GM12878 (cell line): ENCODE measurements around the gene GMPR2. TPM values are rescaled to one million over a fixed set of nuclear protein-coding genes. Genes with fewer than 3 reads are reported as not detected.

Experiments
- ATAC-seq: fragments of 200-7000 bp; cut with Tn5 transposase; 3 replicates; pipeline ENCODE4 v1.9.1; 2020; ENCODE audit warnings: mild to moderate bottlenecking, moderate library complexity
- BruUV-seq: library from RNA; stranded (reverse); fragments of 400-500 nt; replicated peaks from 2 replicates; lab custom pipeline; 2021; lab: Mats Ljungman, UMichigan
- CTCF ChIA-PET: fragments of 300-600 bp; sonication (Branson Sonifier 250); formaldehyde crosslinking; extraction: SDS; loops from one replicate; lab custom pipeline; 2021; ENCODE audit warnings: inconsistent platforms; lab: Yijun Ruan, JAX
- POLR2A ChIA-PET: fragments of 350-600 bp; formaldehyde crosslinking; extraction: SDS; loops from one replicate; lab custom pipeline; 2021; ENCODE audit warnings: inconsistent platforms; lab: Charles Lee
- RAD21 ChIA-PET: fragments of 300-600 bp; sonication (Branson Sonifier 250); formaldehyde crosslinking; loops from one replicate; lab custom pipeline; 2023; ENCODE audit warnings: antibody characterized with exemption; ENCODE audit not compliant: unreplicated experiment; lab: Charles Lee
- SMC1A ChIA-PET: fragments of 300-600 bp; sonication (Branson Sonifier 250); formaldehyde crosslinking; loops from one replicate; lab custom pipeline; 2023; ENCODE audit not compliant: unreplicated experiment, uncharacterized antibody; lab: Charles Lee
- DNase-seq: peaks from one replicate; pipeline ENCODE4 v3.0.0-alpha.2; 2011; ENCODE audit warnings: low read depth, low spot score
- FAIRE-seq: peaks from 3 replicates; lab custom pipeline; 2011; peaks lifted over from hg19 to GRCh38; lab: Jason Lieb, UNC
- H2AFZ ChIP-seq: 2 replicates; pipeline ENCODE4 v1.6.0; 2011; ENCODE audit warnings: low read depth, low read length, control low read depth; ENCODE audit not compliant: control insufficient read depth
- H3K27ac ChIP-seq: 2 replicates; pipeline ENCODE4 v1.5.1; 2011; ENCODE audit warnings: control low read depth; ENCODE audit not compliant: control insufficient read depth, insufficient read depth
- H3K27me3 ChIP-seq, 2 experiments: replicated peaks in 1 of 2; 2 replicates each; pipeline versions ENCODE4 v1.6.0 to v1.6.1; 2011; ENCODE audit warnings: low read length in 1 of 2; ENCODE audit not compliant: control insufficient read depth in 2 of 2, insufficient read depth in 2 of 2
- H3K36me3 ChIP-seq, 2 experiments: 2 replicates each; pipeline ENCODE4 v1.5.1; 2011; ENCODE audit warnings: low read length in 1 of 2; ENCODE audit not compliant: control insufficient read depth in 2 of 2, insufficient read depth in 2 of 2
- H3K4me1 ChIP-seq: 2 replicates; pipeline ENCODE4 v1.6.1; 2011; ENCODE audit warnings: mild to moderate bottlenecking, low read length, moderate library complexity, mixed read lengths; ENCODE audit not compliant: control insufficient read depth, insufficient read depth
- H3K4me2 ChIP-seq: 2 replicates; pipeline ENCODE4 v1.6.0; 2011; ENCODE audit warnings: control low read depth; ENCODE audit not compliant: control insufficient read depth, insufficient read depth
- H3K4me3 ChIP-seq: fragments of 200-600 bp; sonication (generic); 2 replicates; pipeline ENCODE4 v1.5.1; 2016
- H3K79me2 ChIP-seq: 2 replicates; pipeline ENCODE4 v1.6.0; 2011; ENCODE audit warnings: low read length; ENCODE audit not compliant: control insufficient read depth, insufficient read depth
- H3K9ac ChIP-seq: 2 replicates; pipeline ENCODE4 v1.8.0; 2011; ENCODE audit warnings: low read length, control low read depth, mixed read lengths; ENCODE audit not compliant: control insufficient read depth, insufficient read depth
- H3K9me3 ChIP-seq: replicated peaks from 3 replicates; pipeline ENCODE4 v1.5.1; 2011; ENCODE audit warnings: mild to moderate bottlenecking, low read length; ENCODE audit not compliant: control insufficient read depth, insufficient read depth
- H4K20me1 ChIP-seq: 2 replicates; pipeline ENCODE4 v1.6.0; 2011; ENCODE audit not compliant: control insufficient read depth, insufficient read depth
- HDAC6 ChIP-seq: fragments of 200-600 bp; sonication (generic); IDR thresholded peaks from one replicate; pipeline ENCODE4 v1.8.0; 2017; ENCODE audit warnings: antibody characterized with exemption; ENCODE audit not compliant: unreplicated experiment
- NR2C1 ChIP-seq: fragments of 450-650 bp; IDR thresholded peaks from 2 replicates; pipeline ENCODE4 v1.6.1; 2017; ENCODE audit warnings: antibody characterized with exemption, mild to moderate bottlenecking, moderate library complexity
- PAX5 ChIP-seq: IDR thresholded peaks from 2 replicates; pipeline ENCODE4 v1.6.1; 2011; ENCODE audit warnings: low read depth, low read length, borderline replicate concordance
- POU2F2 ChIP-seq: IDR thresholded peaks from 3 replicates; pipeline ENCODE4 v1.6.1; 2011; ENCODE audit warnings: low read depth, mild to moderate bottlenecking, low read length, borderline replicate concordance
- RAD51 ChIP-seq: fragments of 450-650 bp; IDR thresholded peaks from 2 replicates; pipeline ENCODE4 v1.6.1; 2016; ENCODE audit warnings: moderate library complexity, mild to moderate bottlenecking, inconsistent platforms
- TCF12 ChIP-seq: IDR thresholded peaks from 2 replicates; pipeline ENCODE4 v1.6.1; 2011; ENCODE audit warnings: low read depth, mild to moderate bottlenecking, low read length
- ZNF384 ChIP-seq: IDR thresholded peaks from 2 replicates; pipeline ENCODE4 v1.6.1; 2012; ENCODE audit warnings: low read depth, mild to moderate bottlenecking, low read length, improper control_type of control experiment, borderline replicate concordance
- WGBS: methylation state at CpG from one replicate; pipeline ENCODE4 v1.1.6; 2016; ENCODE audit warnings: low lambda C conversion rate; ENCODE audit not compliant: insufficient replicate concordance, insufficient coverage; ENCODE audit errors: missing lambda C conversion rate; 5-methylcytosine and 5-hydroxymethylcytosine counted together
- in situ Hi-C: fragments of 300-500 bp; cut with MboI; formaldehyde crosslinking; loops from 9 replicates; pipeline ENCODE4 v1.14.3; 2018; ENCODE audit warnings: mixed read lengths
- intact Hi-C: fragments of 100-400 bp; cut with micrococcal nuclease; formaldehyde crosslinking; loops from one replicate; pipeline ENCODE4 v1.14.2; 2022; ENCODE audit not compliant: unreplicated experiment
- polyA plus RNA-seq, 11 experiments: library from polyadenylated mRNA; depleted of rRNA in 4 of 11; unstranded in 6 of 11; stranded (reverse) in 5 of 11; fragments of >200 nt; fragmentation: Nextera tagmentation in 4 of 11; fragmentation: Illumina TruSeq in 1 of 11; extraction: Ambion mirVana in 4 of 11; extraction: Trizol in 1 of 11; gene quantifications; 1 replicate in 1 of 11; 2 replicates in 10 of 11; pipeline versions ENCODE4 v1.2.1 to v1.2.3, GENCODE V29; 2011 to 2016; ENCODE audit warnings: inconsistent platforms in 2 of 11, missing spikeins in 2 of 11, low read depth in 1 of 11
- total RNA-seq, 4 experiments: library from RNA; depleted of rRNA in 3 of 4; stranded (reverse); fragments of >200 nt in 3 of 4; fragmentation: Illumina TruSeq in 1 of 4; extraction: Trizol in 1 of 4; gene quantifications; 2 replicates each; pipeline versions ENCODE4 v1.2.1 to v1.2.3, GENCODE V29; 2013 to 2021
- TF ChIP-seq, protein P1 (sequence below): fragments of 450-650 bp; IDR thresholded peaks from 2 replicates; pipeline ENCODE4 v1.6.1; 2016; ENCODE audit warnings: mild to moderate bottlenecking, moderate library complexity, borderline replicate concordance

GMPR2 gene
- total and polyA plus RNA-seq, 10 of the 15 experiments (the other 5 are each of a cell fraction or from before 2014, with no cell fraction given): 55.1 to 80.3 (median 61.5) TPM

DNA sequence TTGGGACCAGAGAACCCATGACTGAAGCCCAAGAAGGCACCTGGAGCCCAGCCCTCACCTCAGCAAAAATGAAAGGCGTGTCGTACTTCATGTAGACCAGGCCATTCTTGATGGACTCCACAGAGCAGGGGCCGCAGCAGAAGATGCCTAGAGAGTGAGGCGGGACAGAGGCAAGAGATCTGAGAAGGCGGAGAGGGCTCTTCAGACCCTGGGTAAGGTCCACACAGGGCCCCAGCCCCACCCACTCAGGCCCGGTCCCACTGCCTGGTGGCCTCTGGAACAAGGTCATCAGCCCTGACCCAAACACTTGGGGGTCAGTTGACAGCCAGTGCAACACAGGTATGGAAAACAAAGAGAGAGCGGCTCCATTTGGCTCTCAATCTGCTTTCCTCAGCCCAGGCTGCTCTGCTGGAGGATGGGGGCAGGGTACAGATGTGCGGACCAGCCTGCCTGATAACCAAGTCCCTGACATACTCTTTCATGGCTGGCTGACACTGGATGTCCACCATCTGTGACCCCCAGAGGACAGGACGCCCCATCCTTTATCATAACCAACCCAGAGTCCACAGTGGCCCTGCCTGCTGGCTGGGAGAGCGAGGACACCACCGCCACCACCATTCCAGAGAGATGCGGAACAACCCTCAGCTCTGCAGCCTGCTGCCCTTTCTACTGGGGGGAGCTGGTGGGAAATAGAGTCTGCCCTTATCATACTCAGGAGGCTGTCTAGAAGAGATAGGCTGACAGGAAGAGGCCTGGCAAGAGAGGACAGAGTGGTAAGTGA is 23.4 kb downstream of the GMPR2 start:
- TF ChIP-seq NR2C1 (no peak), HDAC6 (no peak), RAD51 (no peak), ZNF384 (no peak), POU2F2 (no peak), TCF12 (no peak), PAX5 (no peak)
- TF ChIP-seq, protein P1, sequence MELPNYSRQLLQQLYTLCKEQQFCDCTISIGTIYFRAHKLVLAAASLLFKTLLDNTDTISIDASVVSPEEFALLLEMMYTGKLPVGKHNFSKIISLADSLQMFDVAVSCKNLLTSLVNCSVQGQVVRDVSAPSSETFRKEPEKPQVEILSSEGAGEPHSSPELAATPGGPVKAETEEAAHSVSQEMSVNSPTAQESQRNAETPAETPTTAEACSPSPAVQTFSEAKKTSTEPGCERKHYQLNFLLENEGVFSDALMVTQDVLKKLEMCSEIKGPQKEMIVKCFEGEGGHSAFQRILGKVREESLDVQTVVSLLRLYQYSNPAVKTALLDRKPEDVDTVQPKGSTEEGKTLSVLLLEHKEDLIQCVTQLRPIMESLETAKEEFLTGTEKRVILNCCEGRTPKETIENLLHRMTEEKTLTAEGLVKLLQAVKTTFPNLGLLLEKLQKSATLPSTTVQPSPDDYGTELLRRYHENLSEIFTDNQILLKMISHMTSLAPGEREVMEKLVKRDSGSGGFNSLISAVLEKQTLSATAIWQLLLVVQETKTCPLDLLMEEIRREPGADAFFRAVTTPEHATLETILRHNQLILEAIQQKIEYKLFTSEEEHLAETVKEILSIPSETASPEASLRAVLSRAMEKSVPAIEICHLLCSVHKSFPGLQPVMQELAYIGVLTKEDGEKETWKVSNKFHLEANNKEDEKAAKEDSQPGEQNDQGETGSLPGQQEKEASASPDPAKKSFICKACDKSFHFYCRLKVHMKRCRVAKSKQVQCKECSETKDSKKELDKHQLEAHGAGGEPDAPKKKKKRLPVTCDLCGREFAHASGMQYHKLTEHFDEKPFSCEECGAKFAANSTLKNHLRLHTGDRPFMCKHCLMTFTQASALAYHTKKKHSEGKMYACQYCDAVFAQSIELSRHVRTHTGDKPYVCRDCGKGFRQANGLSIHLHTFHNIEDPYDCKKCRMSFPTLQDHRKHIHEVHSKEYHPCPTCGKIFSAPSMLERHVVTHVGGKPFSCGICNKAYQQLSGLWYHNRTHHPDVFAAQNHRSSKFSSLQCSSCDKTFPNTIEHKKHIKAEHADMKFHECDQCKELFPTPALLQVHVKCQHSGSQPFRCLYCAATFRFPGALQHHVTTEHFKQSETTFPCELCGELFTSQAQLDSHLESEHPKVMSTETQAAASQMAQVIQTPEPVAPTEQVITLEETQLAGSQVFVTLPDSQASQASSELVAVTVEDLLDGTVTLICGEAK: no peak
- SMC1A ChIA-PET: no interaction called here
- H3K9me3 ChIP-seq: no peaks in the 10 kb centered on the region
- ATAC-seq: no peak
- no peak overlapping the region for H3K4me2 ChIP-seq
- H3K27me3 ChIP-seq: no peaks in the 10 kb centered on the region
- in situ Hi-C loops (no loop called here), intact Hi-C loops (no loop called here)
- no peak overlapping the region for H3K9ac ChIP-seq
- no peak for FAIRE-seq
- no peak overlapping the region for H2AFZ ChIP-seq
- no peak for DNase-seq
- H3K4me3 ChIP-seq: no peak overlapping the region
- CTCF ChIA-PET: interaction anchor here (1.8 kb wide), 1 partner anchor 14 kb away, joined by 8 read pairs; no protein-coding TSS in a partner anchor
- POLR2A ChIA-PET: no interaction called here
- H3K4me1 ChIP-seq: no peaks in the 10 kb centered on the region; the same call in 1 of the 2 replicates
- H3K27ac ChIP-seq: no peak overlapping the region
- RAD21 ChIA-PET: no interaction called here
- WGBS: 84% methylated on average over 12 of the region's 12 CpGs
- H4K20me1 ChIP-seq: no peaks in the 10 kb centered on the region
- H3K36me3 ChIP-seq: peaks cover 0 to 3% of the 10 kb centered on the region in 2 experiments; a peak in 2 of 4 replicates
- H3K79me2 ChIP-seq: no peaks in the 10 kb centered on the region
- BruUV-seq: no TSS peak
